NT2/D1 (cell line): Measurements from ENCODE around the gene ZBTB46.

Experiments used
- YY1 ChIP-seq: IDR thresholded peaks from 2 replicates; pipeline ENCODE4 v1.6.1; 2011; ENCODE audit not compliant: insufficient read length, insufficient read depth
- ZNF274 ChIP-seq: IDR thresholded peaks from 2 replicates; pipeline ENCODE4 v1.6.1; 2011; ENCODE audit warnings: mild to moderate bottlenecking, low read depth, low read length

DNA sequence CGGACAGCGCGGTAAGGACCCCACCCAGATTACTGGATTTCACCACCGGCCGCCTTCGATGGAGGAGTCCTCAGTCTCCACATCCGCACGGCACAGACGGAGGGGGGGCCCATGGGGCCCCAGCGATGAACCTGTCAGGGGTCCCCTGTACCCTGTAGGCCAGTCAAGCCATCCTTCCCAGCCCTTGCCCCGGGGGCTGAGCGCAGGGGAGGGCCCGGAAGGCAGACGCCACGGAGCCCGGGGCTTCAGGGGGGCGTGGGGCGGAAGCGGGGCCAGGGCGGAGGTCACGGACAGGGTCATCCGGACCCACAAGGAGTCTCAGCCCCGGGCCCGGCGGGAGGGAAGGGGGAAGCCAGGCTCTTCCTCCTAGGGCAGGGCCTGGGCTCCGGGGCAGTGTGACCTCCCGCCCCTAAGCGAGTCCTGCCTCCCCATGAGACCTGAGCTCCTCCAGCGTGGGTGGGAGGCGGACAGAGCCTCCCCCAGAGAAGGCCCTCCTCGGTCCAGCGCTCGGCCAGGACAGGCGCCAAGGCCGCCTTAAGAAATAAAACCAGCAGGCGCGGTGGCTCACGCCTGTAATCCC is 22.8 kb downstream of the ZBTB46 start:
- TF ChIP-seq ZNF274 (no peak), YY1 (no peak)
